ENCODE data around the gene SNAP29.

GRCh38 chr22:20887375-20887774 is 28.6 kb downstream of the SNAP29 start:
- TF ChIP-seq POLR2A (IDR thresholded peaks at IDR 0.05), result no peak
- TF ChIP-seq, protein P1, sequence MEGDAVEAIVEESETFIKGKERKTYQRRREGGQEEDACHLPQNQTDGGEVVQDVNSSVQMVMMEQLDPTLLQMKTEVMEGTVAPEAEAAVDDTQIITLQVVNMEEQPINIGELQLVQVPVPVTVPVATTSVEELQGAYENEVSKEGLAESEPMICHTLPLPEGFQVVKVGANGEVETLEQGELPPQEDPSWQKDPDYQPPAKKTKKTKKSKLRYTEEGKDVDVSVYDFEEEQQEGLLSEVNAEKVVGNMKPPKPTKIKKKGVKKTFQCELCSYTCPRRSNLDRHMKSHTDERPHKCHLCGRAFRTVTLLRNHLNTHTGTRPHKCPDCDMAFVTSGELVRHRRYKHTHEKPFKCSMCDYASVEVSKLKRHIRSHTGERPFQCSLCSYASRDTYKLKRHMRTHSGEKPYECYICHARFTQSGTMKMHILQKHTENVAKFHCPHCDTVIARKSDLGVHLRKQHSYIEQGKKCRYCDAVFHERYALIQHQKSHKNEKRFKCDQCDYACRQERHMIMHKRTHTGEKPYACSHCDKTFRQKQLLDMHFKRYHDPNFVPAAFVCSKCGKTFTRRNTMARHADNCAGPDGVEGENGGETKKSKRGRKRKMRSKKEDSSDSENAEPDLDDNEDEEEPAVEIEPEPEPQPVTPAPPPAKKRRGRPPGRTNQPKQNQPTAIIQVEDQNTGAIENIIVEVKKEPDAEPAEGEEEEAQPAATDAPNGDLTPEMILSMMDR (IDR thresholded peaks at IDR 0.05 in 4 of 5, conservative IDR thresholded peaks at IDR 0.05 in 1 of 5), result no peak

All from gastrocnemius medialis (tissue), 4 donors.